Lower lobe of right lung (tissue), 2 donors: Measurements from ENCODE around the gene LRRC57. TPM values are rescaled to one million over a fixed set of nuclear protein-coding genes. Genes with fewer than 3 reads are reported as not detected.

ENCODE experiments used
- ATAC-seq, 2 donors: fragments of 200-7000 bp; cut with Tn5 transposase; one replicate each; pipeline ENCODE4 v1.9.1; 2020 to 2022; ENCODE audit warnings: mild to moderate bottlenecking in 2 of 2, moderate library complexity in 2 of 2
- DNase-seq: peaks from one replicate; pipeline ENCODE4 v3.0.0-alpha.2; 2020
- H3K27ac ChIP-seq: fragments of 200-600 bp; one replicate; pipeline ENCODE4 v1.8.0; 2022
- H3K27me3 ChIP-seq: fragments of 200-600 bp; one replicate; pipeline ENCODE4 v1.8.0; 2022; ENCODE audit warnings: low read depth
- H3K36me3 ChIP-seq: fragments of 200-600 bp; one replicate; pipeline ENCODE4 v1.8.0; 2022; ENCODE audit warnings: mild to moderate bottlenecking
- H3K4me1 ChIP-seq: fragments of 200-600 bp; one replicate; pipeline ENCODE4 v1.8.0; 2022
- H3K4me3 ChIP-seq: fragments of 200-600 bp; one replicate; pipeline ENCODE4 v1.8.0; 2022; ENCODE audit warnings: mild to moderate bottlenecking
- H3K9me3 ChIP-seq: fragments of 200-600 bp; one replicate; pipeline ENCODE4 v1.8.0; 2022
- CTCF ChIP-seq: fragments of 200-600 bp; IDR thresholded peaks from one replicate; pipeline ENCODE4 v1.8.0; 2022; ENCODE audit warnings: antibody characterized with exemption, mild to moderate bottlenecking
- intact Hi-C: fragments of 100-400 bp; cut with DNase I; formaldehyde crosslinking; loops from one replicate; pipeline ENCODE4 v1.11.0; 2022
- long read RNA-seq: library from polyadenylated mRNA; unstranded; transcript quantifications from one replicate; pipeline ENCODE4 v2.0.0, GENCODE V29; 2021
- total RNA-seq: library from RNA; stranded (reverse); fragmentation: NEBNext Ultra II Directional; extraction: Animal tissue kit (Norgen Biotek cat#: 25700); gene quantifications from one replicate; pipeline ENCODE4 v1.2.1, GENCODE V29; 2021
- donor health status: DM: no; HTN: yes; CAD: no; lungs with severe emphysema.

LRRC57 gene
- 23.7 TPM for total RNA-seq
- long read RNA-seq, full-length matches to known transcripts: 36 of 40 reads
- long read RNA-seq, partial matches to known transcripts: 0 of 40 reads
- long read RNA-seq, other reads (novel, unspliced or antisense): 4 of 40 reads

- no peak for TF ChIP-seq CTCF
- Histone ChIP-seq H3K36me3 (peaks cover 18% of the 10 kb centered on the region), H3K27me3 (no peaks in the 10 kb centered on the region), H3K27ac (peak within 1 kb of the TSS; percentile 92), H3K9me3 (no peaks in the 10 kb centered on the region), H3K4me3 (peak within 1 kb of the TSS; percentile 84), H3K4me1 (peaks cover 34% of the 10 kb centered on the region)
- ATAC-seq (peak; percentile 96 to 98), DNase-seq (peak; percentile 93)
- intact Hi-C loops: no loop called here
Observed at GRCh38 chr15:42548249-42549031, at the start of gene LRRC57, which contains the start of gene HAUS2. Gene LRRC57, minus strand, starts transcription at chr15:42548793. Its CDS starts 359 bp downstream, at chr15:42548434. Gene HAUS2, plus strand, starts transcription at chr15:42548838. Its CDS starts 35 bp downstream, at chr15:42548873.

GRCh38 chr15:42595626-42596240 lies 47.1 kb upstream of the LRRC57 start:
- DNase-seq (no peak), ATAC-seq (peak in 1 of 2 donors; percentile 38)
- peaks cover 42% of the 10 kb centered on the region for H3K4me1 ChIP-seq
- no peak overlapping the region for H3K4me3 ChIP-seq
- intact Hi-C loops: no loop called here
- H3K36me3 ChIP-seq: no peaks in the 10 kb centered on the region
- H3K27me3 ChIP-seq: no peaks in the 10 kb centered on the region
- no peak overlapping the region for H3K27ac ChIP-seq
- H3K9me3 ChIP-seq: no peaks in the 10 kb centered on the region
- TF ChIP-seq CTCF: no peak

- H3K9me3 ChIP-seq: no peaks in the 10 kb centered on the region
- H3K27me3 ChIP-seq: no peaks in the 10 kb centered on the region
- ATAC-seq (no peak), DNase-seq (no peak)
- no peak overlapping the region for H3K4me3 ChIP-seq
- intact Hi-C loops: no loop called here
- no peaks in the 10 kb centered on the region for H3K36me3 ChIP-seq
- TF ChIP-seq CTCF: no peak
- peak overlapping the region; percentile 19 for H3K27ac ChIP-seq
- peaks cover 42% of the 10 kb centered on the region for H3K4me1 ChIP-seq
Observed at GRCh38 chr15:42594095-42594494, 45.5 kb upstream of the LRRC57 start.

DNA sequence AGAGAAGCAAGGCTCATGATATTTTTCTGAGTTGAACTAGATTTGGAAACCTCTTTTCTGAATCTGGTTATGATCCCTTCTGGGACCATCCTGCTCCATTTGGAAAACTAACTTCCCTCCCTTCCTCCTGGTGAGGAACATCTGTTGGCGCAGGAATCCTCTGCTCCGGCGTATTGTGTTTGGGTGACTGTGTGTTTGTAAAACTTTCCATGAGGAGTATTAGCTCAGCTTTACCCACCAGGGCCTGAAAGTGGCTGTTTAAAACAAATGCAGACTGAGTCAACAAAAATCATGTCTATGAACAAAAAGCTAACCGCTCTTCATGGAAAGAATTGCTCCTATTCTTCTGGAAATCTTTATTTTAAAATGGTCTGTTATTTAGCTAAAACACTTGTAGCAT lies 44.5 kb upstream of the LRRC57 start:
- H3K36me3 ChIP-seq: no peaks in the 10 kb centered on the region
- peaks cover 42% of the 10 kb centered on the region for H3K4me1 ChIP-seq
- no peaks in the 10 kb centered on the region for H3K9me3 ChIP-seq
- no peak for TF ChIP-seq CTCF
- DNase-seq (no peak), ATAC-seq (peak in 1 of 2 donors; percentile 34)
- no peaks in the 10 kb centered on the region for H3K27me3 ChIP-seq
- no peak overlapping the region for H3K4me3 ChIP-seq
- H3K27ac ChIP-seq: peak overlapping the region; percentile 19
- intact Hi-C loops: no loop called here

GRCh38 chr15:42592716-42593115 lies 44.1 kb upstream of the LRRC57 start:
- TF ChIP-seq CTCF: no peak
- no peaks in the 10 kb centered on the region for H3K27me3 ChIP-seq
- H3K4me3 ChIP-seq: no peak overlapping the region
- no peaks in the 10 kb centered on the region for H3K9me3 ChIP-seq
- H3K4me1 ChIP-seq: peaks cover 44% of the 10 kb centered on the region
- H3K27ac ChIP-seq: peak overlapping the region; percentile 19
- DNase-seq (no peak), ATAC-seq (no peak)
- intact Hi-C loops: no loop called here
- peaks cover 1% of the 10 kb centered on the region for H3K36me3 ChIP-seq
